ENCODE measurements around the gene CRB2. TPM values are rescaled to one million over a fixed set of nuclear protein-coding genes. Genes with fewer than 3 reads are reported as not detected.

CRB2 gene
- total RNA-seq, 2 donors from 2014 or later, result 0.92 to 1.1 TPM

GRCh38 chr9:123410281-123410910 is 54.4 kb downstream of the CRB2 start:
- intact Hi-C loops (cut with DNase I, micrococcal nuclease), result no loop called here
- no peak for DNase-seq
- no peak for ATAC-seq

GRCh38 chr9:123411191-123411590 is 55.2 kb downstream of the CRB2 start:
- ATAC-seq (no peak), DNase-seq (no peak)
- intact Hi-C loops (cut with DNase I, micrococcal nuclease), result no loop called here

DNA sequence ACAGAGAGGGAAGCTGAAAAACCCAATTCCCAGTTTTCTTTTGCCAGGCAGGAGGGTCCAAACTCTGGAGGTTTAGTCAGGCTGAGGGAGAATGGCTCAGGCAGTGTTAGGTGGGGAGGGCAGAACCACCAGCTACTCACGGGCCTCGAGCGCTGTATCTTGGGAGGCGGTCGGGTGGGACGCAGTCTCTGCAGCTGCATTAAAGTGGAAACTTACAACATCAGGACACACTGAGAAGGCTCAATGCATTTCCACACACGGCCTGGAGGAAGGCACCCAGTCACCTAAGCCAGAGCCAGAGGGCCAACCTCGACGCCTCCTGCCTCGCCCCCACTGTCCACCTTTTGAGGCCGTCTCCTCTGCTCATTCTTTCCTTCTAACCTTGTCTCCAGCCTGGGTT is 55.6 kb downstream of the CRB2 start:
- ATAC-seq, result no peak
- DNase-seq, result no peak
- intact Hi-C loops (cut with DNase I, micrococcal nuclease), result no loop called here

- no peak for DNase-seq
- intact Hi-C loops (cut with DNase I, micrococcal nuclease), result no loop called here
- no peak for ATAC-seq
Measured at GRCh38 chr9:123412171-123412820, 56.3 kb downstream of the CRB2 start.

- ATAC-seq, result no peak
- intact Hi-C loops (cut with DNase I, micrococcal nuclease), result no loop called here
- DNase-seq, result no peak
Measured at GRCh38 chr9:123414204-123414603, 58.2 kb downstream of the CRB2 start.

DNA sequence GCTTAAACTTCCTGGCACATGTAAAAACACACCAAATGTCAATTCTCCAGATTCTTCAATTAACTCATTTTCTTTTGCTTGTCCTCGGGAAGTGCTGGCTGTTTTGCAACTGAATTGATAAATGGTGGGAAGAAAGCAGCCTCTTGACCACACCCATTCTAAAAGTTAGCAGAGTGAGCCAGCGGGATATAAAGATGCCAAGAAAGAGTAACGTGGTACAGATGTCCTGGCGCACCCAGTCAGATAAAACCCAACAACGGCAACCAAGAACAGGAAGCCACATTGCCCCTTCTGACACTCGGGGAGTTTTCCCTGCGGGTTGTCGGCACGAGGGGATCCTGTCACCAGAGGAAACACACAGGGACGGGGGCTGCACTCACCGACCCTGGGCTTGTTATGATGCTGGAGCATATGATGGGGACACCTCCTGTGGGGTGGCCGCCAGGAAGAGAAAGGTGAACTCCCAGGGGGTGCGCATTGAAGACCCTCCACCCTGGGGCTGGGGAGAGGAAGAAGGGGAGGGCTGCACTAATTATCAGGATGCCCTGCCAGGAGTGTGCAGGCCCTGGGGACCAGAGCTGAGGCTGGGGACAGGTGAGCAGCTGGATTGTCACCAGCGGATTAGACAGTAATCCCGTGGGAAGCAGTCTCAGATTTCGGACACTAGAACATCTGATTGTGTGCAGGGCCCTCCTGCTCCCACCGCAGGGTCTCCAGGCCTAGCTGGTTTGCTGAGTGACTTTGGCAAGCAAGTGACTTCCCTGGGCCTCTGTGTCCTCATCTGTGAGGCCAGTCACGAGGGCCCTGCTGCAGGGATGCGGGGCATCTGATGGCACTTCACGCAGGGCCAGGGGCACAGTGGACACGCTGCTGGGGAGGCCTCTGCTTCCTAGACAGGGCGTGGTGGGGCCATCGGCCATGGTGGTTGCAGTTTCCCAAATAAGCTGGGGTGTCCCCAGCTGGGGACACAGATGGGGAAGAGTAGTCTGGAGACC is 59.2 kb downstream of the CRB2 start:
- intact Hi-C loops (cut with DNase I, micrococcal nuclease), result no loop called here
- DNase-seq (peak in 1 of 2 donors; percentile 6), ATAC-seq (no peak)

DNA sequence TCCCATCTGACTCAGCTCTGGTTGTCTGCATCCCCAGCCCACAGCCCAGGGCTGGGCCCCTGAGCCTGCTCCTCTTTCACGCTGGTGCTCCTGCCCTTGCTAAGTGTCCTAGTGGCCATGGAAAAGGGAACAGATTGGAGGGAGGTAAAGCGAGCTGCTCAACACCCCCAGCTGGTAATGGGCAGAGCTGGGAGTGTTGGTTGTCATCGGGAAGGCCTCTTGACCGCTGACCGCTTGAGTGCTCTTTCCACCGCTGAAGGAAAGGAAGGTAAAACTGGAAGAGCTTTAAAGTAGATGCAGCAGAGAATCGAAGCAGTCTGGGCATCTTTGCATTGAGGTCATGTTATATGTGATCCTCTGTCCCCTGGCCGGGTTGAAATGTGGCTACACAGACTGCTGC is 60.2 kb downstream of the CRB2 start:
- intact Hi-C loops (cut with DNase I, micrococcal nuclease), result no loop called here
- DNase-seq (peak in 1 of 2 donors; percentile 6), ATAC-seq (no peak)

- DNase-seq, result peak in 1 of 2 donors; percentile 10
- intact Hi-C loops (cut with DNase I, micrococcal nuclease), result no loop called here
- ATAC-seq, result no peak
Measured at GRCh38 chr9:123417289-123418051, 61.5 kb downstream of the CRB2 start.

DNA sequence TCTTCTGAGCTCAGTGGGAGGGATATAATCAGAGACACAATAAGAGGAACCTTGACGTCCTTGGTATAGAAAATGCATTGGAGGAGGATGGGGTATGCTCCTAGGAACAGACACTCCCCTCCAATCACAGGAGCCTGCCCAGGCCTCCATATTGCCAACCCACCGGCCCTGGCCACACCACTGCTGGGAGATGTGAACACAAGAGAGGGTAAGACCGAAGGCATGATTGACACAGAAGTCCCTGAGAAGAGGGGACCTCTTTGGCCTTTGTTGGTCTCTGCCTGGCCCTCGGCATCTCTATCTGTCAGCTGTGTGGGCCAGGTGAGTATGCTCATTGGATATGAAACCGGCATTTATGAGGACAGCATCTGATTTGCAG is 62.0 kb downstream of the CRB2 start:
- intact Hi-C loops (cut with DNase I, micrococcal nuclease), result no loop called here
- peak in 1 of 2 donors; percentile 8 for DNase-seq
- no peak for ATAC-seq

DNA sequence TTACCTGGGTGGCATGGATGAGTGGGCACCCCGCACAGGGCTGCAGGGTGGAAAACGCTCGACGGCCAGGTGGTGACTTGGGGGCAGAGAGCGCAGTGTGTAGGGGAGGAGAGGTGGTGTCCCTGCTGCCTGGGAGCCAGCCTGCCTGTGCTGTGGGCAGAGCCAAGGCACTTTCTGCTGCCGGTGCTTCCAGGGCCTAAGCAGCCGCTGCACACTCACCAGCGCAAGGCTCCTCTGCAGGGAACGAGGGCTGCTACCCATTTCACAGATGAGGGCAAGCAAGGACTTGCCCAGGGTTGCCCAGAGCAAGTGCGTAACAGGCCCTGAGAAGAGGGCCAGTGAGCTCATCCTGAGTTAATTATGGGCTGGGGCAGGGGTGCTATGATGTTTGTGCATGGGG is 62.5 kb downstream of the CRB2 start:
- ATAC-seq (no peak), DNase-seq (peak in 1 of 2 donors; percentile 7)
- intact Hi-C loops (cut with DNase I, micrococcal nuclease), result no loop called here

- peak in 1 of 2 donors; percentile 6 for DNase-seq
- intact Hi-C loops (cut with DNase I, micrococcal nuclease), result no loop called here
Measured at GRCh38 chr9:123419091-123419490, 63.1 kb downstream of the CRB2 start.

DNA sequence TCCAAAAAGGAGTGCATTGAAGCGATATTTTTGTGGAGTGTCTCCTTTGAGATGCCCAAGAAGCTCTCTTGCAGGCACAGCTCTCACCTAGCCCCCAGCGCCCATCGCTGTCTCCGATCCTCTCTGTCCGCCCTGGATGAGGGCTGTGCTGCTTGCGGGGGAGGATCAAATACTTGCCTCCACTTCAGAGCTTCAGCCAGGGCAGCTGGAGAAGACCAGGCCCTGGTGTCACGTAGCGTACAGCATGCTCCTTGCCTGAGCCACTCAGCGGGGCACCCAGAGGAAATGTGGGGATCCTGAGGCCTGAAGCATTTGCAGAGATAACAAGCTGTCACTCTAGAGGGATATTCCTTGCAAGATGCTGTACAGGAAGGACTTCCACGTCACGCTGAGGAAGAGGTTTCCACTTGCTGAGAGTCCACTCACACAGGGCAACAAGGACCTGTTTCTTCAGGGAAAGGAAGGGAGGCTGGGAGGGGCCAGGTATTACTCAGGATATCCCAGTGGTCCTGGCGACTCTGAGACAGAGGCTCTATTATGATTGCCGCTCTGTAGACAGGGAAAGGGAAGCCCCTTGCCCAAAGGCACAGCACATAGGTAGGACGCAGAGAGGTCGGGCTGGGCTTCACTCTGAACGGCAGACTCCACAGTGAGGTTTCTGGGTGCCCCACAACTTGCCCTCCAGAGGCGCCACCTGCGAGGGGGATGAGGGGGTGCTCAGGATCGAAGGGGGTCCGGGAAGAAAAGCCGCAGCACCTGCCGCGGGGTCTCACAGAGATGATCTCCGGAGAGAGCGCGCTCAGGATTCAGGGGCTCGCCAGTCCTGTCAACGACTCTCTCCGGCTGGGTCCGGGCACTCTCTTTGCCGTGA is 64.0 kb downstream of the CRB2 start:
- intact Hi-C loops (cut with DNase I, micrococcal nuclease), result no loop called here
- ATAC-seq, result no peak
- no peak for DNase-seq

More at GRCh38 chr9:123419091-123419490, 63.1 kb downstream of the CRB2 start:
- ATAC-seq, result no peak

- no peak for DNase-seq
- intact Hi-C loops (cut with DNase I, micrococcal nuclease), result no loop called here
- ATAC-seq, result no peak
Measured at GRCh38 chr9:123420592-123421111, 64.7 kb downstream of the CRB2 start.

DNA sequence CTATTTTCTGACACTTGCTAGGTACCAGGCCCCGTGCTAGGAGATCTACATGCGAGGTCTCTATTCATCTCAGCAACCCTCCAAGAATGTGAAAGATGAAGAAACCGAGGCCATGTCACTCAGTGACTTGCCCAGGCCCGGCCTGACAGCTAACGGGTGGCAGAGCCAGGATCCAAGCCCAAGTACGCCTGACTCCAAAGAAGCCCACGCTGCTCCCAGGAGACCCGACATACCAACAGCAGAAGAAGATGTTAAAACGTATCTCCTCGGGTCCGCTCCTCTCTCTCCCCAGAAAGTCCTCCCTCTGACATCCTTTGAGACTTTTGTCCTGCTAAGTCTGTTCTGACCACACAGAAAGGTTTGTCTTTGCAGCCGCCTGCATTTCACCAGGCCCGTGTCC is 65.2 kb downstream of the CRB2 start:
- no peak for DNase-seq
- intact Hi-C loops (cut with DNase I, micrococcal nuclease), result no loop called here
- no peak for ATAC-seq

DNA sequence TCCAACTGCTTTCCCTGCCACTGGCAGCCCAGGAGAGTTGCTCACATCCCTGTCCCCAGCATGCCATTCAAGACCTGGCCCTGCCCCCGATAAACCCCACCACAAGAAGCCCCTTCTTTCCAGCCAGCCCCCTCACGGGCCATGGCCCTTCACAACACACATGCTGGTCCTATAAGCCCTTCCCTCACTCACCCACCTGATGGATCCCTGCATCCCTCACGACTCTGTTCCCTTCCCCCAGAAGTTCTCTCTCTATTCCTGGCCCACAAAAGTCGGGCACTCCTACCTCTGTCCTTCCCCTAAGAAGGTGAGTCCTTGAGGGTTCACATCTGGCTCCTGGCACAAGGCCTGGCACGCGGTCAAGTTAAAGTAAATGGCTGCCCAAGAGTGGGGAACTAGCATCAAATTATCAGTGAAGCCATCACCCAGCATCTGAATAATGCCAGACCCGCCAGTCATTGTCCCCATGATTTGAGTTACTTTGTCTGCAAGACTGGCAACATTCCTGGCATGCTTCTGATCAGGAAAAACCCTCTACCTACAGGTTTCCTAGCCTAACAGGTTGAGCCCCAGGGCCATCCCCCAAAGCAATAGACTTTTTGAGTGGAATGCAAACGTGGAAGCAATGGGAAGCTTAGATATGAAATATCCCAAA is 65.9 kb downstream of the CRB2 start:
- intact Hi-C loops (cut with DNase I, micrococcal nuclease), result no loop called here
- DNase-seq (peak in 1 of 2 donors; percentile 2), ATAC-seq (no peak)

DNA sequence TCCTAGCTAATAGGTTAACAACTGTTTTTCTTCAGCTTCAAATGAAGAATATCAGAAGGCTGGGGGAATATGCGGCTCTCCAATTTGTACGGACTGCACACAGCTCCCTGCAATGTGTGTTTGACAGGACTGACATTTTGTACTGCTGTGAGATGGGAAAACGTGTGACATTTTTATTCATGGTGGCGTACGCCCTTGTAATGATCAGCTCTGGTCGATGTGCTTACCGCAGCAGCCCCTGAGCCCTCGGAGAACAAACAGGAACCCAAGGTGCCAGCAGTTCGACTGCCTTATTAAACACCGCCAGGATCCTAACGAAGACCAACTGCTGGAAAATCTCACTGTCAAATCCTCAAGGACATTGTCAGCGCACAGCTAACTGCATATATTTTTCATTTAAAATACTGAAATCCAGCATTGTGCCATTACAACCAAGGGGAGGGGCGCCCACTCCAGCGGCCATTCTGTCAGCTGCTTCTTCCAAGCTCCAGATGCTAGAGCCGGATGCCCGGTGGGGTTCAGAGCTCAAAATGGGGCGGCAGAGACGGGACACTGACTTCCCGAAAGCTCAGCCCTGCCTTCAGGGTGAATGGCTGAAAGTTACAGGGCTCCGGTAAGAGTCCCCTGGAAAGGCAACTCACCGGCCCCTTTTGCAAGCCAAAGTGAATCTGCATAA is 66.8 kb downstream of the CRB2 start:
- intact Hi-C loops (cut with DNase I, micrococcal nuclease), result no loop called here
- ATAC-seq, result no peak
- no peak for DNase-seq

GRCh38 chr9:123423311-123423640 is 67.3 kb downstream of the CRB2 start:
- ATAC-seq (no peak), DNase-seq (no peak)
- intact Hi-C loops (cut with DNase I, micrococcal nuclease), result no loop called here

Measured in left colon (tissue), 2 donors.